Fibroblast of skin of back (primary cell): Measurements from ENCODE around the gene TSPY9. TPM values are rescaled to one million over a fixed set of nuclear protein-coding genes. Genes with fewer than 3 reads are reported as not detected.
"Not testable (repeated sequence)": the region's sequence is repeated elsewhere in the genome, so short reads cannot be mapped to it uniquely, and the experiment has no call there.

ENCODE experiments used
- DNase-seq: peaks from one replicate; pipeline ENCODE4 v3.0.0-alpha.2; 2013
- polyA plus RNA-seq, 2 experiments: library from polyadenylated mRNA; unstranded; fragments of 120-200 nt; gene quantifications; one replicate each; pipeline ENCODE4 v1.2.1, GENCODE V29; 2013; ENCODE audit not compliant: insufficient read length in 2 of 2

The TSPY9 gene, protein sequence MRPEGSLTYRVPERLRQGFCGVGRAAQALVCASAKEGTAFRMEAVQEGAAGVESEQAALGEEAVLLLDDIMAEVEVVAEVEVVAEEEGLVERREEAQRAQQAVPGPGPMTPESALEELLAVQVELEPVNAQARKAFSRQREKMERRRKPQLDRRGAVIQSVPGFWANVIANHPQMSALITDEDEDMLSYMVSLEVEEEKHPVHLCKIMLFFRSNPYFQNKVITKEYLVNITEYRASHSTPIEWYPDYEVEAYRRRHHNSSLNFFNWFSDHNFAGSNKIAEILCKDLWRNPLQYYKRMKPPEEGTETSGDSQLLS
- polyA plus RNA-seq (2013, experiment 1 of 2; ENCODE audit: insufficient read length), result not detected
- not detected for polyA plus RNA-seq (2013, experiment 2 of 2; ENCODE audit: insufficient read length)

DNA sequence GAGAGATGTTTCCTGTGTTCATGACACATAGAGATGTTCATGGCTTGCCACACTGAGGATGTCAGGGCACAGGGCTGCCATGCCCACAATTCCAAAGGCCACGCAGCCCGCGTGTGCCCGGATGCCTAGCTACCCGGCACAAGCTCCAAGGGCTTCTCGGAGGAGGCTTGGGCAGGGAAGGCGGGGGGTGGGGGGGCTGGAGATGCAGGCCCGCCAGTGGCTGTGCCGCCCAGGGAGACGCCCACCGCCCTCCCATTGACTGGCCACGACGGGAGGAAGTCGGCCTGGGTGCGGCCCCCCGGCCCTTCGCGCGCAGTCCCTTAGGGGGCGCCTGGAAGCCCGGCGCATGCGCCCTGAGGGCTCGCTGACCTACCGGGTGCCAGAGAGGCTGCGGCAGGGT lies at the start of gene TSPY9:
TSPY9 (plus strand) TSS at position 301 of the 400 bp plus-strand sequence; CDS start at position 347, 46 bp downstream.
- not testable (repeated sequence) for DNase-seq

DNA sequence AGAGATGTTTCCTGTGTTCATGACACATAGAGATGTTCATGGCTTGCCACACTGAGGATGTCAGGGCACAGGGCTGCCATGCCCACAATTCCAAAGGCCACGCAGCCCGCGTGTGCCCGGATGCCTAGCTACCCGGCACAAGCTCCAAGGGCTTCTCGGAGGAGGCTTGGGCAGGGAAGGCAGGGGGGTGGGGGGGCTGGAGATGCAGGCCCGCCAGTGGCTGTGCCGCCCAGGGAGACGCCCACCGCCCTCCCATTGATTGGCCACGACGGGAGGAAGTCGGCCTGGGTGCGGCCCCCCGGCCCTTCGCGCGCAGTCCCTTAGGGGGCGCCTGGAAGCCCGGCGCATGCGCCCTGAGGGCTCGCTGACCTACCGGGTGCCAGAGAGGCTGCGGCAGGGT lies 20.4 kb upstream of the TSPY9 start, which contains the start of gene TSPY1:
TSPY1 (plus strand) TSS at position 301 of the 400 bp plus-strand sequence; CDS start at position 347, 46 bp downstream.
- DNase-seq, result not testable (repeated sequence)

GRCh38 chrY:9504396-9504795 lies 17.3 kb downstream of the TSPY9 start:
- not testable (repeated sequence) for DNase-seq

DNA sequence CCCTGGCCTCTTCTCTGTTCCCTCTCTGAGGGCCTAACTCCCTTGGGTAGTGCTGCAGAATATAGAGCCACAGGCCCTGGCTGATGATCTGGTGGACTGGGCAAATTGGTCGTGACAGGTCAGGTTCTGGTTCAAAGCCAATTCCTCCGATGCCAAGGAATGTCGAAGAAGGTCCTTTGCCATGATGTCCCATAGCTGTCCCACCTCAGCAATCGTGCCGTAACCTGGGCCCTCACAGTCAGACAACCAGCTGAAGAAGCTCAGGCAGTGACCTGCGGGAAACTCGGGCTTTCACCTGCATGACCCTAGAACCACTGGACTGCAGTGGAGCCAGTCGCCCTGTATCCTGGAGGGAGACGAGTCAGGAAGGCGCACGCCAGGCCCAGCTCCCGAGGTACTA lies 29.2 kb downstream of the TSPY9 start:
- not testable (repeated sequence) for DNase-seq

DNA sequence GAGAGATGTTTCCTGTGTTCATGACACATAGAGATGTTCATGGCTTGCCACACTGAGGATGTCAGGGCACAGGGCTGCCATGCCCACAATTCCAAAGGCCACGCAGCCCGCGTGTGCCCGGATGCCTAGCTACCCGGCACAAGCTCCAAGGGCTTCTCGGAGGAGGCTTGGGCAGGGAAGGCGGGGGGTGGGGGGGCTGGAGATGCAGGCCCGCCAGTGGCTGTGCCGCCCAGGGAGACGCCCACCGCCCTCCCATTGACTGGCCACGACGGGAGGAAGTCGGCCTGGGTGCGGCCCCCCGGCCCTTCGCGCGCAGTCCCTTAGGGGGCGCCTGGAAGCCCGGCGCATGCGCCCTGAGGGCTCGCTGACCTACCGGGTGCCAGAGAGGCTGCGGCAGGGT lies 40.5 kb downstream of the TSPY9 start, which contains the start of gene TSPY10:
TSPY10 (plus strand) TSS at position 301 of the 400 bp plus-strand sequence; CDS start at position 347, 46 bp downstream.
- not testable (repeated sequence) for DNase-seq
